ENCODE results near the gene TM9SF1.
A peak's percentile ranks its signal among the peaks of the same experiment; 100 is the strongest.

TM9SF1 gene

DNA sequence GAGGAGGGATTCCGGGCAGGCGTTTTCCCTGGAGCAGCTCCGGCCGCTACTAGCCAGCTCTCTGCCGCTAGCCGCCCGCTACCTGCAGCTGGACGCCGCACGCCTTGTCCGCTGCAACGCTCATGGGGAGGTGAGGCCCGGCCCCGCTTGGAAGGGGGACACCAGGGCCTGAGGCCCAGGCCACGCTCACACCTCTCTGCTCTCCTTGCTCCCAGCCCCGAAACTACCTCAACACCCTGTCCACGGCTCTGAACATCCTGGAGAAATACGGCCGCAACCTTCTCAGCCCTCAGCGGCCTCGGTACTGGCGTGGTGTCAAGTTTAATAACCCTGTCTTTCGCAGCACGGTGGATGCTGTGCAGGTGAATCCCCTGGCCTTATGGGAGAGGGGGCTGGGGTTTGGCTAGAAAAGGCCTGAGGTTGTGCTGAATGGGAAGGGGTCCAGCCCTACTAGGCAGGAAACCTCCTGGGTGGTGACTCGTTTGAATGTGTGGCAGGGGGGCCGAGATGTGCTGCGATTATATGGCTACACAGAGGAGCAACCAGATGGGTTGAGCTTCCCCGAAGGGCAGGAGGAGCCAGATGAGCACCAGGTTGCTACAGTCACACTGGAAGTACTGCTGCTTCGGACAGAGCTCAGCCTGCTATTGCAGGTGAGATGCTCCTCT is 47.3 kb downstream of the TM9SF1 start:
- Histone ChIP-seq H3K9me3 (ENCODE audit: low read length) (no peaks in the 10 kb centered on the region), H3K9me2 (ENCODE audit: low read depth, low read length) (no peaks in the 10 kb centered on the region), H3F3A (ENCODE audit: insufficient read depth, low read length) (no peaks in the 10 kb centered on the region), H3K36me3 (ENCODE audit: insufficient read depth, low read length) (peaks cover 63% of the 10 kb centered on the region), H3K4me3 (ENCODE audit: low read depth, low read length, poor library complexity, severe bottlenecking) (peak overlapping the region; percentile 97), H3K4me2 (ENCODE audit: low read length) (peak overlapping the region; percentile 98), H2AFZ (ENCODE audit: low read length) (no peak overlapping the region), H3K27ac (ENCODE audit: low read depth, low read length, poor library complexity, severe bottlenecking) (no peak overlapping the region), H3K79me2 (ENCODE audit: insufficient read depth, low read length) (peaks cover 6% of the 10 kb centered on the region; the same call in 1 of the 2 replicates), H3K27me3 (ENCODE audit: insufficient read depth, low read length) (no peaks in the 10 kb centered on the region), H3K4me1 (ENCODE audit: insufficient read depth, low read length, severe bottlenecking) (peaks cover 21% of the 10 kb centered on the region), H3K9ac (ENCODE audit: low read length) (peak overlapping the region; percentile 92), H4K20me1 (ENCODE audit: insufficient read depth, low read length) (no peaks in the 10 kb centered on the region)
- no peak for TF ChIP-seq EZH2 (IDR thresholded peaks at IDR 0.05; ENCODE audit: borderline replicate concordance, low read length)
- TF ChIP-seq, protein P1, sequence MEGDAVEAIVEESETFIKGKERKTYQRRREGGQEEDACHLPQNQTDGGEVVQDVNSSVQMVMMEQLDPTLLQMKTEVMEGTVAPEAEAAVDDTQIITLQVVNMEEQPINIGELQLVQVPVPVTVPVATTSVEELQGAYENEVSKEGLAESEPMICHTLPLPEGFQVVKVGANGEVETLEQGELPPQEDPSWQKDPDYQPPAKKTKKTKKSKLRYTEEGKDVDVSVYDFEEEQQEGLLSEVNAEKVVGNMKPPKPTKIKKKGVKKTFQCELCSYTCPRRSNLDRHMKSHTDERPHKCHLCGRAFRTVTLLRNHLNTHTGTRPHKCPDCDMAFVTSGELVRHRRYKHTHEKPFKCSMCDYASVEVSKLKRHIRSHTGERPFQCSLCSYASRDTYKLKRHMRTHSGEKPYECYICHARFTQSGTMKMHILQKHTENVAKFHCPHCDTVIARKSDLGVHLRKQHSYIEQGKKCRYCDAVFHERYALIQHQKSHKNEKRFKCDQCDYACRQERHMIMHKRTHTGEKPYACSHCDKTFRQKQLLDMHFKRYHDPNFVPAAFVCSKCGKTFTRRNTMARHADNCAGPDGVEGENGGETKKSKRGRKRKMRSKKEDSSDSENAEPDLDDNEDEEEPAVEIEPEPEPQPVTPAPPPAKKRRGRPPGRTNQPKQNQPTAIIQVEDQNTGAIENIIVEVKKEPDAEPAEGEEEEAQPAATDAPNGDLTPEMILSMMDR (IDR thresholded peaks at IDR 0.05; ENCODE audit: low read length): no peak

DNA sequence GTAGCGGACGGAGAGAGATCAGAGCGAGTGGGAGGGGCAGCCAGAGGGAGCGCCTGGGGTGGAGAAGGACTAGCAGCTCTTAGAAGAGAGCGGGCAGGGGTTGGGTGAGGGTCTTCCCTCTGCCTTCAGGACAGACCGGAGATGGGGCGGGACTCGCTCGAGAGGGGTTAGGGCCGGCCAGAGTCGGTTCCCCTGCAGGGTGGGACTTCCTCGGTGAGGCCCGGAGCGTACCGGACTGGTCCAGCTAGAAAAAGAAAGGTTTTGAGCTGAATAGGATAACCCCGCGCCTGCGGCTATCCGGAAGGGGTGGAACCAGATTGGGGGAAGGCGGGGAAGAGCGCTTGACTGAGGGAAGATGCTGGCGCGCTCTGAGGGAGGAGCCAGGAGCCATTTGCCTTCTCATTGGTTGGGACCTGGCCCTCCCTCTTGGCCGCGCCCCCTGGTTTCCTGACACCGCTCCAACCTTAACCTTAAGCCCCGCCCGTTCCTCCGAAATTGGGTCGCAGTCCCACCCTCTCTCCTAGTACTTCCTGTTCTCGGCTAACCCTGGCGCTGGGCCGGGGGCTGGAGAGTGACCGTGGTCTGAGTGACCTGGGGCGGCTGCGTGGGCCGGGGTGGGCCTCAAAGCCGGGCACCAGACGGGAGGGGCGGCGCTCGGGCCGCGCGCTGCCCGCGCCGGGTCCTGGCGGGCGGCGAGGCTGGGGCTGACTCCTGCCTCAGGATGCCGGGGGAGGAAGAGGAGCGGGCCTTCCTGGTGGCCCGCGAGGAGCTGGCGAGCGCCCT is 48.1 kb downstream of the TM9SF1 start, which contains the start of gene RNF31:
Gene RNF31 (plus strand): TSS at position 521 of the 783 bp plus-strand sequence. CDS start 201 bp downstream, at position 722.
- Histone ChIP-seq H3K27me3 (ENCODE audit: insufficient read depth, low read length) (no peaks in the 10 kb centered on the region), H3K4me3 (ENCODE audit: low read depth, low read length, poor library complexity, severe bottlenecking) (peak within 1 kb of the TSS; percentile 97), H3K79me2 (ENCODE audit: insufficient read depth, low read length) (peaks cover 6% of the 10 kb centered on the region; the same call in 1 of the 2 replicates), H3K9ac (ENCODE audit: low read length) (peak within 1 kb of the TSS; percentile 99), H3K4me2 (ENCODE audit: low read length) (peak within 1 kb of the TSS; percentile 98), H3K4me1 (ENCODE audit: insufficient read depth, low read length, severe bottlenecking) (peaks cover 23% of the 10 kb centered on the region), H2AFZ (ENCODE audit: low read length) (no peak within 1 kb of the TSS), H3F3A (ENCODE audit: insufficient read depth, low read length) (no peaks in the 10 kb centered on the region), H4K20me1 (ENCODE audit: insufficient read depth, low read length) (no peaks in the 10 kb centered on the region), H3K9me3 (ENCODE audit: low read length) (no peaks in the 10 kb centered on the region), H3K27ac (ENCODE audit: low read depth, low read length, poor library complexity, severe bottlenecking) (peak within 1 kb of the TSS; percentile 82), H3K36me3 (ENCODE audit: insufficient read depth, low read length) (peaks cover 60% of the 10 kb centered on the region), H3K9me2 (ENCODE audit: low read depth, low read length) (no peaks in the 10 kb centered on the region)
- no peak for TF ChIP-seq EZH2 (IDR thresholded peaks at IDR 0.05; ENCODE audit: borderline replicate concordance, low read length)
- TF ChIP-seq, protein P1 (IDR thresholded peaks at IDR 0.05; ENCODE audit: low read length): no peak

DNA sequence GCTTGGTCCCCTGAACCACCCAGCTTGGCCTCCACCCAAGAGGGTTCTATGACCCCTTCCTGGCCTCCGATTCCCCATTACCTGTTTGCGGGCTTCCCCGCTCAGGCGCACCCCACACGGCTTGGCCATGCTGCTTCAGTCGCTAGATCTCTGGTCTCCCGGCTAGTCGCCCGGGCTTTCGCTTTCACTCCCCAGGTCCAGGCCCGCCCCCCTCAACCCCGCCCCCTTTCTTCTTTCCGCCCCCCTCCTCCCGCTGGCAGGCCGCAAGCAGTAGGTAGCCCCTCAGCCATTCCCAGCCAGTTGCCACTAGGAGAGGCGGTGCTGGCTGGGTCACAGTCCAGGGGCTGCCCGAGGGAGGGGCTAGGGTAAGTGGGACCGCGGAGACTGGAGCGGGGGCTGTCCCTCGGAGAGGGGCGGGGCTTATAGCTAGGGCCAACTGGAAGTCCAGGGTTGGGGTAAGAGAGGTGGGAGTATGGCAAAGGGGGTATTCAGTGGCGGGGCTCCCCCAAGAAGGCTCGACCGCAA is 48.7 kb downstream of the TM9SF1 start, which contains the start of gene PSME2:
Gene PSME2 (minus strand): TSS at position 158 of the 525 bp plus-strand sequence. CDS start 29 bp downstream, at position 129.
- H3K9me2 ChIP-seq (ENCODE audit: low read depth, low read length): no peaks in the 10 kb centered on the region
- H2AFZ ChIP-seq (ENCODE audit: low read length): no peak within 1 kb of the TSS
- peaks cover 6% of the 10 kb centered on the region; the same call in 1 of the 2 replicates for H3K79me2 ChIP-seq (ENCODE audit: insufficient read depth, low read length)

More for the DNA sequence above, 48.7 kb downstream of the TM9SF1 start, which contains the start of gene PSME2:
- H3K4me2 ChIP-seq (ENCODE audit: low read length): peak within 1 kb of the TSS; percentile 98
- H3K27me3 ChIP-seq (ENCODE audit: insufficient read depth, low read length): no peaks in the 10 kb centered on the region
- peak within 1 kb of the TSS; percentile 97 for H3K4me3 ChIP-seq (ENCODE audit: low read depth, low read length, poor library complexity, severe bottlenecking)
- H3K9ac ChIP-seq (ENCODE audit: low read length): peak within 1 kb of the TSS; percentile 99
- H3K4me1 ChIP-seq (ENCODE audit: insufficient read depth, low read length, severe bottlenecking): peaks cover 28% of the 10 kb centered on the region
- peaks cover 55% of the 10 kb centered on the region for H3K36me3 ChIP-seq (ENCODE audit: insufficient read depth, low read length)
- no peaks in the 10 kb centered on the region for H4K20me1 ChIP-seq (ENCODE audit: insufficient read depth, low read length)
- TF ChIP-seq, protein P1 (IDR thresholded peaks at IDR 0.05; ENCODE audit: low read length): no peak
- no peak for TF ChIP-seq EZH2 (IDR thresholded peaks at IDR 0.05; ENCODE audit: borderline replicate concordance, low read length)
- peak within 1 kb of the TSS; percentile 82 for H3K27ac ChIP-seq (ENCODE audit: low read depth, low read length, poor library complexity, severe bottlenecking)
- H3K9me3 ChIP-seq (ENCODE audit: low read length): no peaks in the 10 kb centered on the region
- no peaks in the 10 kb centered on the region for H3F3A ChIP-seq (ENCODE audit: insufficient read depth, low read length)
